Neural progenitor cell (in vitro differentiated cells): ENCODE data around the gene DTNB.

Experiments used
- EZH2 ChIP-seq: fragments of 200-600 bp; sonication (generic); IDR thresholded peaks from 2 replicates; pipeline ENCODE4 v1.6.1; 2017; ENCODE audit warnings: antibody characterized with exemption, mild to moderate bottlenecking, moderate library complexity
- EZH2phosphoT487 ChIP-seq: fragments of 200-600 bp; sonication (generic); IDR thresholded peaks from 2 replicates; pipeline ENCODE4 v1.6.1; 2017; ENCODE audit warnings: antibody characterized with exemption
- TF ChIP-seq, protein P1 (sequence below): fragments of 200-600 bp; sonication (generic); IDR thresholded peaks from 2 replicates; pipeline ENCODE4 v1.5.1; 2017; ENCODE audit warnings: antibody characterized with exemption, mild to moderate bottlenecking

DNA sequence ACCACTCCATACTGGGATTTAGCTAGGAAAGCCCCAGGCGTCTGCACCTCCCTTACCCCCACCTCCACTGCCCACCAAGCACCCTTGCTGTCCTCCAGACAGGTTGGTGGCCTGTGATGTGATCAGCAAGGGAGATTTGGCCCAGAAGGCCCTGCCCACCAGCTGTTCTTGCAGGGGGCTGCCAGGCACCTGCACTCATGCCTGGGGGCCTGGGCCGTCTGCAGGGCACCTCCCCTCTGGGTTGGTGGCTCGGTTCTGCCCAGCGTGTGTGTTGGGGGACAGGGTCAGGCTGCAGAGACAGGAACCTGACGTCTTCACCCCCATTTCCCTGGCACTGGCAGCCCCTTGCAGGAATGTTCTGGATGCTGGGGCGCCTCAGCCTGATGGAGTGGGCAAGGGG lies 337.4 kb downstream of the DTNB start:
- TF ChIP-seq, protein P1, sequence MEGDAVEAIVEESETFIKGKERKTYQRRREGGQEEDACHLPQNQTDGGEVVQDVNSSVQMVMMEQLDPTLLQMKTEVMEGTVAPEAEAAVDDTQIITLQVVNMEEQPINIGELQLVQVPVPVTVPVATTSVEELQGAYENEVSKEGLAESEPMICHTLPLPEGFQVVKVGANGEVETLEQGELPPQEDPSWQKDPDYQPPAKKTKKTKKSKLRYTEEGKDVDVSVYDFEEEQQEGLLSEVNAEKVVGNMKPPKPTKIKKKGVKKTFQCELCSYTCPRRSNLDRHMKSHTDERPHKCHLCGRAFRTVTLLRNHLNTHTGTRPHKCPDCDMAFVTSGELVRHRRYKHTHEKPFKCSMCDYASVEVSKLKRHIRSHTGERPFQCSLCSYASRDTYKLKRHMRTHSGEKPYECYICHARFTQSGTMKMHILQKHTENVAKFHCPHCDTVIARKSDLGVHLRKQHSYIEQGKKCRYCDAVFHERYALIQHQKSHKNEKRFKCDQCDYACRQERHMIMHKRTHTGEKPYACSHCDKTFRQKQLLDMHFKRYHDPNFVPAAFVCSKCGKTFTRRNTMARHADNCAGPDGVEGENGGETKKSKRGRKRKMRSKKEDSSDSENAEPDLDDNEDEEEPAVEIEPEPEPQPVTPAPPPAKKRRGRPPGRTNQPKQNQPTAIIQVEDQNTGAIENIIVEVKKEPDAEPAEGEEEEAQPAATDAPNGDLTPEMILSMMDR: no peak
- TF ChIP-seq EZH2 (no peak), EZH2phosphoT487 (no peak)
